ENCODE data around the gene RASGRF1.

DNA sequence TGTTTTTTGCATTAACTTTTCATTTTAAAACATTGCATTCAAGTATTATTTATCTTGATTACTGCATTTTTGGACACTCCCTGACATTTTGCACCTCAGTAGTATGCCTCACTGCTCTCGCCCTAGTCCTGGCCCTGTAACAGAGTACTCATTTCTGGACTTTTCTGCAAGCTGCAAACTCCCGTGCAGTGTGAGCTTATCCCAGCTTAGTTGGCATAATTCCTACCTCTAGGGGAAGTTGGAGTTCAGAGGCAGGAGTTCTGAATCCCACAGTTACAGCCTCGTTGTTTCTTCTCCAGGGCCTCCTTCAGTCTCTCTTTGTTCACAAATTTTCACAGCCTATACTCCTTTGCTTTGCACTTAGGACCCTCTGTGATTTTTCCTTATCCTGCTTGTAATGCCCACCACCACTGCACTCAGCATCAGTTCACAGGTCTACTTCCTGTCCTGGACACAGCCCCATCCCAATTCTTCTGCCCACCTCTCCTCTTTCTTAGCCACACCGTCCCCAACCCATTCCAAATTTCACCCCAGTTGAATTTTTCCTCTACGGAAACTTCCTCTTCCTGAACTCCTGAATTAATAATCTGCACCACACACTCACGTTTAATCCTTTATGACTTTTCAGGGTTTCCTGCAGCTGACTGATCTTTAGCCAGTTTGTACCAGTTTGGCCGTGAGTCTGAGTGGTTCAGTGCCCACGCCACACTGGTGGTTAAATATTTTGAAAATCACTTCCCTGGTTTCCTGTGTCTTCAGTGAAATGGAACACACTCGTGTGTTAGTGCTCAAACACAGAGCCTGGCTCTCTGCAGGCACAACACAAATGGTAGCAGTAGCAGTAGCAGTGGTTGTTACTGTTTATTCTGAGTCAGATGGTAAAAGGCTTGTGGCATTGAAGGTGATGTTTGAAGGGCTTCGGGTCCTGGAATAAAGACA is 139.4 kb downstream of the RASGRF1 start:
- TF ChIP-seq, protein P1, sequence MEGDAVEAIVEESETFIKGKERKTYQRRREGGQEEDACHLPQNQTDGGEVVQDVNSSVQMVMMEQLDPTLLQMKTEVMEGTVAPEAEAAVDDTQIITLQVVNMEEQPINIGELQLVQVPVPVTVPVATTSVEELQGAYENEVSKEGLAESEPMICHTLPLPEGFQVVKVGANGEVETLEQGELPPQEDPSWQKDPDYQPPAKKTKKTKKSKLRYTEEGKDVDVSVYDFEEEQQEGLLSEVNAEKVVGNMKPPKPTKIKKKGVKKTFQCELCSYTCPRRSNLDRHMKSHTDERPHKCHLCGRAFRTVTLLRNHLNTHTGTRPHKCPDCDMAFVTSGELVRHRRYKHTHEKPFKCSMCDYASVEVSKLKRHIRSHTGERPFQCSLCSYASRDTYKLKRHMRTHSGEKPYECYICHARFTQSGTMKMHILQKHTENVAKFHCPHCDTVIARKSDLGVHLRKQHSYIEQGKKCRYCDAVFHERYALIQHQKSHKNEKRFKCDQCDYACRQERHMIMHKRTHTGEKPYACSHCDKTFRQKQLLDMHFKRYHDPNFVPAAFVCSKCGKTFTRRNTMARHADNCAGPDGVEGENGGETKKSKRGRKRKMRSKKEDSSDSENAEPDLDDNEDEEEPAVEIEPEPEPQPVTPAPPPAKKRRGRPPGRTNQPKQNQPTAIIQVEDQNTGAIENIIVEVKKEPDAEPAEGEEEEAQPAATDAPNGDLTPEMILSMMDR (IDR thresholded peaks at IDR 0.05), result peak in 5 of 12 donors; percentile 10 to 32 (median 22)
- TF ChIP-seq POLR2A (IDR thresholded peaks at IDR 0.05), result no peak
